HG03575 (cell line): ENCODE results near the gene RCOR2.

Source experiments
- ATAC-seq: cut with Tn5 transposase; IDR thresholded peaks from one replicate; pipeline ENCODE4 v1.9.1; 2021; ENCODE audit not compliant: unreplicated experiment, insufficient number of reproducible peaks, low FRiP score; ENCODE audit errors: extremely low read depth

The RCOR2 gene

DNA sequence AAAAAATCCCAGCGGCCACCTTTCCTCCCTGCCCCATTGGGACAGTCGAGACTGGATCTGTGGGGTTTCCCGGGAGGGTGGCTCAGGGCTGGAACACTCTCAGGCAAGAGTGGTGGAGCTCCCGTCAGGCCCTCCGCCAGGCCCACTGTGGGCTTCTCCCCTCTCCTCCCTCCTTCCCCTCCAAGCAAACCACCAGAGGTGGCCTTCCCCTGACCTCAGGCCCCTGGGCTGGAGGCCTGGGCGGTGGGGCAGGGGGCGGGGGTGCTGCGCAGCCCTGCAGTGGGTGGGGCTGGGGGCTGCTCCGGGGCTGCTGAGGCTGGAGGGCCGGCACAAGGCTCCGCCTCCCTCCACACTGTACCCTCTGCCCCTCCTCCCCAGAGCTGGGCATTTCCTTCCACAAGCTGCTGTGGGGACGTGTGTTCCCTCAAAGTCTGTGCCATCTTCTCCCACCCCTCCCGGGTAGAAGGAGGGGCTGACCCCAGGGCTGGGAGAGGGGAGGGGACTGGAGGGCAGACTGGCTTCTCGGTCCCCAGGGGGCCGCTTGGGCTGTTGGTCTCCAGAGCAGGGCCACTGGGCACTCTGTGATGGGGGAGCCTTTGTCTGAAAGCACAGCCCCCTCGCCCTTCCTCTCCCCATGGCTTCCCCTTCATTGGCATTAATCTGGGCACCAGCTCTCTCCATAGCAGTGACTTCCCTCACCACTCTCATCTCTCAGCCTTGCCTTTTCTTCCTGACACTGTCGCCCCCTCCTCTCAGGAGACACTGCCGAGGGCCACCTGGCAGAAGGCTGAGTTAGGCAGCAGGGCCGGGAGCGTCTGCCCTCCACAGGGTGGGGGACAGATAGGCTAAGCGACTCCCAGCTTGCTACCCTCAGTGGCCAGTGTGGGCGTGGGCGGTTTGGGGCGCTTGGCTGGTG, 7.1 kb downstream of the RCOR2 start:
- ATAC-seq, result no peak

- ATAC-seq, result no peak
These were observed 8.1 kb downstream of the RCOR2 start for GRCh38 chr11:63908631-63909401.

DNA sequence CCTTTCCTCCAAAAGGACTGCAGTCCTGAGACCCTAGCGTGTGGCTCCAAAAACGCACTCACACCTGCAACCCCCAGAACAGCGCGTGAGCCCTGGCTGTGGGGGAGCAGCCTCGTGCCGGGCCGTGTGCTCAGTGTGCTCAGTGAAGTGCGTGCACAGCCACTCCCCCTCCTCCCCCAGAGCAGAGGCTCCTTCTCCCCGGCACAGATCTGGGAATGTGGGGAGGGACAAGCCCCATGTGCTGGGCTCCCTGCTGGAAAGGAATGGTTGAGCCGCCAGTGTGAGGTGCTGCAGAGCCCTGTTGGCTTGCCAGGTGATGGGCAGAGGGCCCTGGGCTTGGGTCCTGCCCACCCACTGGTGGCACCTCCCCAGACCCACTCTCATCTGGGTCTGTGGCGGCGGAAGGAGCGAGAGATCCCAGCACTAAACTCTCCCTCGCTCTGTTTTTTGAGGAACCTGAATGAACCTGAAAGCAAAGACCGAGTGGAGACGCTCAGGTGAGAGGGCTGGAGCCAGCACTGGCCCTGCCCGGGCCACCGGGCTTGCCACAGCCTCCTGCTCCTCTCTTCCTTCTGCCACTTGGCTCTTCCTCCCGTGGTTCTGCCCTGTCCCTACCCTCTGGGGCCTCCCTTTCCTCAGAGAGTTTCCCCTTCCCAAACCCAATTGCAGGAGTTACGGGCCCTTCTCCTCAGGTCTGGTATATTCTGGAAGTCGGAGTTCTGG, 9.0 kb downstream of the RCOR2 start:
- no peak for ATAC-seq

GRCh38 chr11:63907063-63907462, 9.9 kb downstream of the RCOR2 start:
- no peak for ATAC-seq

GRCh38 chr11:63906585-63906984, 10.4 kb downstream of the RCOR2 start:
- no peak for ATAC-seq

- no peak for ATAC-seq
These were observed 10.9 kb downstream of the RCOR2 start for GRCh38 chr11:63906087-63906486.

DNA sequence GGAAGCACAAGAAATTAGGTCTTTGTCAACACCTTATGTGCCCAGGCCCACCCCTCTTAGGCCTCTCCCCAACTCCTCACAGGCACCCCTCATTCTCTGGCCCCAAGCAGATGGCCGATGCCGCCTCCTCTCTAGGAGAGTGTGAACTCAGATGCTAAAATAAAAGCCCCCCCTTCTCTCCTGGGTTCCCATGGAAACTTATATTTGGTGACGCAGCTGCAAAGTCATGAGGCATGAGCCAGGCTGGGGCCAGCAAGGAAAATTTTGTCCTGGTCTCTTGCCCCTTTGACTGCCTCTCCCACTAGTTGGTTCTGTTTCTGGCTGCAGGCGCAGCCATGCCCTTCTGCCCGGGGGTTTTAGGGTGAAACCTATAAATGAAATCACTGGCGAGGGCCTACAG, 11.8 kb downstream of the RCOR2 start:
- ATAC-seq, result no peak

- ATAC-seq, result no peak
These were observed 12.2 kb downstream of the RCOR2 start for GRCh38 chr11:63904743-63905142.

DNA sequence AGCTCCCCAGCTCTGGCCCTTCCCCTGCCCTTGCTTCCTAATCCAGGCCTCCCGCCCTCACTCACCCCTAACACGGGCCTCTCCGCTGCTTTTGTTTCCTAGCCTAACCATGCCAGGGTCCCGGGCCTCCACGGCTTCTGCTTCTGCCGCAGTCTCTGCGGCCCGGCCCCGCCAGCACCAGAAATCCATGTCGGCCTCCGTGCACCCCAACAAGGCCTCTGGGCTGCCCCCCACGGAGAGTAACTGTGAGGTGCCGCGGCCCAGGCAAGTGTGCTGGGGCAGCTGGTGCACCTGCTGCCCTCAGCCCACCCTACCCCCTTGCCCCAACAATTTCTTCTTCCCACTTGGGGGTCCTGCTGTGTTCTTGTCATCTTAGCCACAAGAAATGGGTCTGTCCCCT, 13.1 kb downstream of the RCOR2 start:
- no peak for ATAC-seq

DNA sequence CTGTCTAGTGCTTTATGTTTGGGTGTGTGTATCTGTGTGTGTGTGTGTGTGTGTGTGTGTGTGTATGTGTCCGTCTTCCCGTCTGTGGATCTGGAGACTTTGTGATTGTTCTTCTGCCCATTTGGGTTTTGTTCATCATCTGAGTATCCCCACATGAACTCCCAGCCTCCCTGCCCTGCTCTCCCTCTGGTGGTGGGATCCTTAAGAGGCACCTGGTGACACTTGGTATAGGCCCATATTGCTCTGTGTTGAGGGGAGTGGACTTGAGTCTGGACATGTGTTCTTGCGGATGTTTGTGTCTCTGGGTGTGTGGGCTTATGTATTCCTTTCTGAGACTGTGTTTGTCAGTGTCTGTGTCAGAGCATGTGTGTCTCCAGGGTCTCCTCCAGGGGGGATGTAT, 15.3 kb downstream of the RCOR2 start:
- no peak for ATAC-seq

DNA sequence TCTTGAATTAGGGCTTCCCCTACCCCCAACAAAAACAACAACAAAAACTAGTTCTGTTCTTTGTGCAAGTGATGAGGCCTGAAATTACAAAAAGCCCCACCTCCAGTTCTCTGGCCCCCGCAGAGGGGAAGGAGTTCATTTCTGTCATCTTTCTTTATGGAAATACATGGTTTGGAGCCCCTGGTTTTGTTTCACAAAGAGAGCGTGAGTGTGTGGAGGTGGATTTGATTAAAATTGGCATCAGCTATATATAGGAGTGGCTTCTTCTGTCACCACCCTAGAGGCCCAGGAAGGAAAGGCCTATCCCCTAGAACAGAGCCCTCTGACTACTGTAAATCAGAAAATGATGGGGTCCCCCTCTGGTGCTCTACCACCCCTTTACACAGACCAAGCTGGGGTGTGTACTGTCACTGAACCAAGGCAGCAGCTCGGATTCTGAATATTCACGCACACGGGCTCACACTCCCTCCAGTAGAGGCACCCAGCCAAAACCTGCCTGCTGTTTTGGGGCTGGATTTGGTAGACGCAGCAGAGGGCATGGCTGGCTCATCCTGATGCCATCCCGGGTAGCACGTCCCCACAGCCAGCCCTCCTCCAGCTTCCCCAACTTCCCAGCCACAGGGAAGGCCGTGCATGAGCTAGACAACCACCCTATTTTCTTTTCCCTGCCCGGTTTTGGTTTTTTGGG, 19.4 kb downstream of the RCOR2 start:
- no peak for ATAC-seq

DNA sequence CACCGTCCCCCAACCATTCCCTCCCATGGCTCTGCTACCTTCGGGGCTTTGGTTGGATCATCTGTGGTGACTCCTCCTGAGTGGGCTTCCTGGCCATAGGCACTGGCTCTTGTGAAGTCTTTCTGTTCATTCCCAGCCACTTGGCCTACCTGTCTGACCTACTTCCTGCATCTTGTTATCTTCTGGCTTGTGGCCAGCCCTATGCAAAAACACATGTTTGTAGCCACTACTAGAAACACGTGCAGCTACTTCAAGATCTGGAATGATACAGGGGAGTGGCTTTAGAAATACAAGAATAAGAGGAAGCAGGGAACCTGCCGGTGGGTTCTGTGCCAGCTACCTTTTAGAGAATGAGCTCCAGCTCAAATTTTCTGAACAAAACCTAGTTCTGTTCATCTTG, 20.9 kb downstream of the RCOR2 start:
- ATAC-seq, result no peak

DNA sequence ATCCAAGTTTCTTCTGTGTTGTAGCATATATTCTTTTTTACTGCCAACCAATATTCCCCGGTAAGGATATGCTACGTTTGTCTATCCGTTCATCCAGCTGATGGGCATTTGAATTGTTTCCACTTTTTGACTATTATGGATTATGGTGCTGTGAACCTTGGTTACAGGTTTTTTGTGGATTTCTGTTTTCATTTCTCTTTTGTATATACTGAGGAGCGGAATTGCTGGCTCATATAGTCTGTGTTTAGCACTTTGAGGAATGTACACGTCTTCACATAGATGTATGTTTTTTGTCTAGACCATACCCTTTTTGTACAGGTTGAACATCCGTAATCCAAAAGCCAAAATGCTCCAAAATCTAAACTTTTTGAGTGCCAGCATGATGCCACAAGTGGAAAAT, 23.6 kb downstream of the RCOR2 start:
- no peak for ATAC-seq

DNA sequence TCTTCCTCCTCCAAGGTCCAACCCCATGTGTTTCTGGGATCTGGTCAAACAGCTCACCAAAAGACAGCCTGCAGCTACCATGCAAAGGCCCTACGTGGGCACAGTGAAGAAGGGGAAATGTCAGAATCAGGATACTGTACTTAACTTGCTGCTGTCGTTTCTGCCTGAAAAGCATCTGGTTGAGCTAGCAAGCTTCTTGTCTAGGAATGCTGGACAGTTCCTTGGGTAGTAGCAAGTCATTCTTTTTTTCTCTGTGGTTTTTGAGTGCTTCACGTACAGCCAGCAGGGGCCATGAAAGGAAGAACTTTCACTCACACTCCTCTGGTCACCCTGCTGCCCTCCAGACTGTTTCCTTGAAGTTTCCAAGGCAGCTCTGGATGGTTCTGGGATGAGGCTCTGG, 24.7 kb downstream of the RCOR2 start:
- no peak for ATAC-seq

- no peak for ATAC-seq
These were observed 26.6 kb downstream of the RCOR2 start for GRCh38 chr11:63890368-63890767.

- no peak for ATAC-seq
These were observed 27.6 kb downstream of the RCOR2 start for GRCh38 chr11:63889344-63889743.

GRCh38 chr11:63888170-63889086, 28.5 kb downstream of the RCOR2 start:
- no peak for ATAC-seq

- ATAC-seq, result no peak
These were observed 29.5 kb downstream of the RCOR2 start for GRCh38 chr11:63887386-63887999.
